ENCODE data around the gene LNX1. TPM values are rescaled to one million over a fixed set of nuclear protein-coding genes. Genes with fewer than 3 reads are reported as not detected.

Gene LNX1
- total RNA-seq, 4 donors from 2014 or later: 0.29 to 12.9 (median 8.8) TPM

- intact Hi-C loops (cut with DNase I; ENCODE audit: low total_unique reads): no loop called here
- Histone ChIP-seq H3K27ac (no peak overlapping the region), H3K4me3 (no peak overlapping the region), H3K4me1 (no peaks in the 10 kb centered on the region), H3K36me3 (no peaks in the 10 kb centered on the region), H3K9me3 (no peaks in the 10 kb centered on the region), H3K27me3 (no peaks in the 10 kb centered on the region)
- TF ChIP-seq CTCF (IDR thresholded peaks at IDR 0.05) (no peak), POLR2A (IDR thresholded peaks at IDR 0.05) (no peak)
- DNase-seq: no peak
These were observed 59.6 kb downstream of the LNX1 start for GRCh38 chr4:53531585-53532224.

GRCh38 chr4:53529025-53529424 lies 62.3 kb downstream of the LNX1 start:
- no peak for DNase-seq
- no peaks in the 10 kb centered on the region for H3K9me3 ChIP-seq
- H3K4me1 ChIP-seq: no peaks in the 10 kb centered on the region
- H3K27ac ChIP-seq: no peak overlapping the region
- TF ChIP-seq CTCF (IDR thresholded peaks at IDR 0.05) (no peak), POLR2A (IDR thresholded peaks at IDR 0.05) (no peak)
- H3K36me3 ChIP-seq: no peaks in the 10 kb centered on the region
- H3K4me3 ChIP-seq: no peak overlapping the region
- intact Hi-C loops (cut with DNase I; ENCODE audit: low total_unique reads): no loop called here
- no peaks in the 10 kb centered on the region for H3K27me3 ChIP-seq

GRCh38 chr4:53527930-53528329 lies 63.4 kb downstream of the LNX1 start:
- intact Hi-C loops (cut with DNase I; ENCODE audit: low total_unique reads): no loop called here

GRCh38 chr4:53527326-53527725 lies 64.0 kb downstream of the LNX1 start:
- Histone ChIP-seq H3K4me1 (no peaks in the 10 kb centered on the region), H3K27me3 (no peaks in the 10 kb centered on the region), H3K36me3 (no peaks in the 10 kb centered on the region), H3K9me3 (no peaks in the 10 kb centered on the region), H3K4me3 (no peak overlapping the region), H3K27ac (no peak overlapping the region)
- TF ChIP-seq POLR2A (IDR thresholded peaks at IDR 0.05) (no peak), CTCF (IDR thresholded peaks at IDR 0.05) (no peak)
- intact Hi-C loops (cut with DNase I; ENCODE audit: low total_unique reads): no loop called here
- no peak for DNase-seq

More at GRCh38 chr4:53527930-53528329, 63.4 kb downstream of the LNX1 start:
- Histone ChIP-seq H3K27ac (no peak overlapping the region), H3K27me3 (no peaks in the 10 kb centered on the region), H3K9me3 (no peaks in the 10 kb centered on the region), H3K36me3 (no peaks in the 10 kb centered on the region), H3K4me3 (no peak overlapping the region), H3K4me1 (no peaks in the 10 kb centered on the region)
- no peak for TF ChIP-seq CTCF (IDR thresholded peaks at IDR 0.05)
- no peak for TF ChIP-seq POLR2A (IDR thresholded peaks at IDR 0.05)
- no peak for DNase-seq

GRCh38 chr4:53522334-53522733 lies 69.0 kb downstream of the LNX1 start:
- no peak overlapping the region for H3K4me3 ChIP-seq
- H3K27me3 ChIP-seq: no peaks in the 10 kb centered on the region
- H3K9me3 ChIP-seq: no peaks in the 10 kb centered on the region
- no peaks in the 10 kb centered on the region for H3K36me3 ChIP-seq
- H3K4me1 ChIP-seq: no peaks in the 10 kb centered on the region
- intact Hi-C loops (cut with DNase I; ENCODE audit: low total_unique reads): no loop called here
- no peak for DNase-seq
- no peak overlapping the region for H3K27ac ChIP-seq
- TF ChIP-seq POLR2A (IDR thresholded peaks at IDR 0.05) (no peak), CTCF (IDR thresholded peaks at IDR 0.05) (no peak)
